ENCODE data around the gene DDX42. TPM values are rescaled to one million over a fixed set of nuclear protein-coding genes. Genes with fewer than 3 reads are reported as not detected.
A peak's percentile ranks its signal among the peaks of the same experiment; 100 is the strongest.
"Not testable (repeated sequence)": the region's sequence is repeated elsewhere in the genome, so short reads cannot be mapped to it uniquely, and the experiment has no call there.

Gene DDX42
- total RNA-seq, 1 donor from 2014 or later: 197 TPM

- DNase-seq (ENCODE audit: low spot score in 2 of 2, unreplicated experiment in 2 of 2): peak in 1 of 2 experiments; percentile 55
- no peaks in the 10 kb centered on the region for H3K9me3 Mint-ChIP-seq
- H3K4me1 Mint-ChIP-seq: peaks cover 37% of the 10 kb centered on the region
- peak overlapping the region; percentile 95 for H3K27ac Mint-ChIP-seq
- H3K27me3 Mint-ChIP-seq (ENCODE audit: low read depth): peaks cover 2% of the 10 kb centered on the region
- H3K4me3 Mint-ChIP-seq: peak overlapping the region; percentile 96
- TF ChIP-seq CTCF (IDR thresholded peaks at IDR 0.05; ENCODE audit: unreplicated experiment): no peak
- H3K36me3 Mint-ChIP-seq: no peaks in the 10 kb centered on the region
Measured at GRCh38 chr17:63841350-63842172, 67.6 kb downstream of the DDX42 start.

GRCh38 chr17:63842173-63842539 is 68.2 kb downstream of the DDX42 start:
- Mint-ChIP-seq H3K27ac (peak overlapping the region; percentile 95), H3K4me3 (peak overlapping the region; percentile 96), H3K9me3 (no peaks in the 10 kb centered on the region), H3K36me3 (no peaks in the 10 kb centered on the region), H3K27me3 (ENCODE audit: low read depth) (peaks cover 2% of the 10 kb centered on the region), H3K4me1 (peaks cover 37% of the 10 kb centered on the region)
- peak in 1 of 2 experiments; percentile 68 for DNase-seq (ENCODE audit: low spot score in 2 of 2, unreplicated experiment in 2 of 2)
- TF ChIP-seq CTCF (IDR thresholded peaks at IDR 0.05; ENCODE audit: unreplicated experiment): no peak

GRCh38 chr17:63842540-63843386 is 68.8 kb downstream of the DDX42 start, which contains the start of gene SMARCD2:
SMARCD2 (minus strand) TSS chr17:63842685; CDS start chr17:63842674, 11 bp downstream.
- Mint-ChIP-seq H3K27ac (peak within 1 kb of the TSS; percentile 95), H3K4me1 (peaks cover 37% of the 10 kb centered on the region), H3K9me3 (peaks cover under 1% of the 10 kb centered on the region), H3K27me3 (ENCODE audit: low read depth) (peaks cover 2% of the 10 kb centered on the region), H3K4me3 (peak within 1 kb of the TSS; percentile 96), H3K36me3 (no peaks in the 10 kb centered on the region)
- peak; percentile 87 to 94 for DNase-seq (ENCODE audit: low spot score in 2 of 2, unreplicated experiment in 2 of 2)
- no peak for TF ChIP-seq CTCF (IDR thresholded peaks at IDR 0.05; ENCODE audit: unreplicated experiment)

- not testable (repeated sequence) for H3K27me3 Mint-ChIP-seq (ENCODE audit: low read depth); H3K36me3 Mint-ChIP-seq; DNase-seq (ENCODE audit: low spot score in 2 of 2, unreplicated experiment in 2 of 2); H3K9me3 Mint-ChIP-seq
- Mint-ChIP-seq H3K4me1 (peaks cover 33% of the 10 kb centered on the region), H3K4me3 (peak overlapping the region; percentile 74), H3K27ac (peak overlapping the region; percentile 88)
Measured at GRCh38 chr17:63843387-63843888, 69.5 kb downstream of the DDX42 start.

- Mint-ChIP-seq H3K9me3 (peaks cover 8% of the 10 kb centered on the region), H3K27me3 (ENCODE audit: low read depth) (peaks cover 4% of the 10 kb centered on the region), H3K4me1 (peaks cover 29% of the 10 kb centered on the region), H3K27ac (peak overlapping the region; percentile 88), H3K36me3 (peaks cover 2% of the 10 kb centered on the region), H3K4me3 (peak overlapping the region; percentile 74)
- DNase-seq (ENCODE audit: low spot score in 2 of 2, unreplicated experiment in 2 of 2): no peak
- no peak for TF ChIP-seq CTCF (IDR thresholded peaks at IDR 0.05; ENCODE audit: unreplicated experiment)
Measured at GRCh38 chr17:63843910-63844677, 70.1 kb downstream of the DDX42 start.

Data from mesothelial cell of epicardium (in vitro differentiated cells).